Chondrocyte (in vitro differentiated cells): ENCODE measurements around the gene CCDC136. TPM values are rescaled to one million over a fixed set of nuclear protein-coding genes. Genes with fewer than 3 reads are reported as not detected.

Experiments
- DNase-seq: peaks from one replicate; pipeline ENCODE4 v3.0.0; 2021; ENCODE audit warnings: mixed read lengths, low spot score
- H3K27ac Mint-ChIP-seq: one replicate; pipeline ENCODE4 v1.8.0; 2021; ENCODE audit warnings: mild to moderate bottlenecking, moderate library complexity, mixed read lengths; ENCODE audit not compliant: unreplicated experiment
- H3K27me3 Mint-ChIP-seq: 2 replicates; pipeline ENCODE4 v1.8.0; 2021; ENCODE audit warnings: low read depth, mixed read lengths
- H3K36me3 Mint-ChIP-seq: 2 replicates; pipeline ENCODE4 v1.8.0; 2021; ENCODE audit warnings: low read depth, mixed read lengths
- H3K4me1 Mint-ChIP-seq: 2 replicates; pipeline ENCODE4 v1.8.0; 2021; ENCODE audit warnings: low read depth, mild to moderate bottlenecking, mixed read lengths
- H3K4me3 Mint-ChIP-seq: one replicate; pipeline ENCODE4 v1.8.0; 2021; ENCODE audit warnings: mild to moderate bottlenecking, moderate library complexity, mixed read lengths; ENCODE audit not compliant: unreplicated experiment
- H3K9me3 Mint-ChIP-seq: 2 replicates; pipeline ENCODE4 v1.8.0; 2021; ENCODE audit warnings: low read depth, mixed read lengths
- total RNA-seq: library from RNA; stranded (reverse); gene quantifications from 3 replicates; pipeline ENCODE4 v1.2.1, GENCODE V29; 2021
- TF ChIP-seq, protein P1 (sequence below): fragments of 200-600 bp; sonication (generic); IDR thresholded peaks from 2 replicates; pipeline ENCODE4 v1.5.0; 2021; ENCODE audit warnings: antibody characterized with exemption, mild to moderate bottlenecking, moderate library complexity

Gene CCDC136
- total RNA-seq, 1 donor from 2014 or later, result 8.5 TPM

DNA sequence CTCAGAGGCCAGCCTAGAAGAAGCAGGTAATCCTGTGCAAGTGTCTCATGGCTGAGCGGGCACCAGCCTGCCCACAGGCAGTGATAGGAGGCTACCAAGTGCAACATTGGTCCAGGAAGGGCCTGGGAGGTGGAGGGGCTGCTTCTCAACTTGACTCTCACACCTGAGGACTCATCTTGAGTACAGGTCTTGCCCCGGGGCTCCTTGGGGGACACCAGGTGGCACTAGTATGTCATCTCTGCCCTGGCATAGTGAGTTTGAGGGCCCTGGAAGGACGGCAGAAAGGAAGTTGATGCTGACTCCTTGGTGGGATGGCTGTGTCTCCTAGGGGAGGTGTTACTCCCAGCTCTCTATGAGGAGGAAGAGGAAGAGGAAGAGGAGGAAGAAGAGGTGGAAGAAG, 2.3 kb downstream of the CCDC136 start:
- TF ChIP-seq, protein P1, sequence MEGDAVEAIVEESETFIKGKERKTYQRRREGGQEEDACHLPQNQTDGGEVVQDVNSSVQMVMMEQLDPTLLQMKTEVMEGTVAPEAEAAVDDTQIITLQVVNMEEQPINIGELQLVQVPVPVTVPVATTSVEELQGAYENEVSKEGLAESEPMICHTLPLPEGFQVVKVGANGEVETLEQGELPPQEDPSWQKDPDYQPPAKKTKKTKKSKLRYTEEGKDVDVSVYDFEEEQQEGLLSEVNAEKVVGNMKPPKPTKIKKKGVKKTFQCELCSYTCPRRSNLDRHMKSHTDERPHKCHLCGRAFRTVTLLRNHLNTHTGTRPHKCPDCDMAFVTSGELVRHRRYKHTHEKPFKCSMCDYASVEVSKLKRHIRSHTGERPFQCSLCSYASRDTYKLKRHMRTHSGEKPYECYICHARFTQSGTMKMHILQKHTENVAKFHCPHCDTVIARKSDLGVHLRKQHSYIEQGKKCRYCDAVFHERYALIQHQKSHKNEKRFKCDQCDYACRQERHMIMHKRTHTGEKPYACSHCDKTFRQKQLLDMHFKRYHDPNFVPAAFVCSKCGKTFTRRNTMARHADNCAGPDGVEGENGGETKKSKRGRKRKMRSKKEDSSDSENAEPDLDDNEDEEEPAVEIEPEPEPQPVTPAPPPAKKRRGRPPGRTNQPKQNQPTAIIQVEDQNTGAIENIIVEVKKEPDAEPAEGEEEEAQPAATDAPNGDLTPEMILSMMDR, result peak; percentile 22
- Mint-ChIP-seq H3K4me3 (no peak overlapping the region), H3K4me1 (peaks cover 16% of the 10 kb centered on the region), H3K27me3 (no peaks in the 10 kb centered on the region), H3K9me3 (no peaks in the 10 kb centered on the region), H3K27ac (no peak overlapping the region), H3K36me3 (peaks cover 4% of the 10 kb centered on the region)
- no peak for DNase-seq

DNA sequence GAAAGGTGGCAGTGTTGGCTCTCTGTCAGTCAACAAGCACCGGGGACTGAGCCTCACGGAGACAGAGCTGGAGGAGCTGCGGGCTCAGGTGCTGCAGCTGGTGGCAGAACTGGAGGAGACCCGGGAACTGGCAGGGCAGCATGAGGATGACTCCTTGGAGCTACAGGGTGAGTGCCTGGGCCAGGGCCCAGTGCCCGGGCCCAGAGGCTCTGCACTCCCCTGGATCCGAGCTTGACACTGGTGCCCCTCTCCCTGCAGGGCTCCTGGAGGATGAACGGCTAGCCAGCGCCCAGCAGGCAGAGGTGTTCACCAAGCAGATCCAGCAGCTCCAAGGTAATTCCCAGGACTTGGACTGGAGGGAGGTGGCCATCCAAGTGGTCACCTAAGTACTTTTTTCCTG, 2.7 kb downstream of the CCDC136 start:
- Mint-ChIP-seq H3K4me3 (no peak overlapping the region), H3K27me3 (no peaks in the 10 kb centered on the region), H3K27ac (no peak overlapping the region), H3K4me1 (peaks cover 16% of the 10 kb centered on the region), H3K9me3 (no peaks in the 10 kb centered on the region), H3K36me3 (peaks cover 4% of the 10 kb centered on the region)
- TF ChIP-seq, protein P1, result no peak
- no peak for DNase-seq

DNA sequence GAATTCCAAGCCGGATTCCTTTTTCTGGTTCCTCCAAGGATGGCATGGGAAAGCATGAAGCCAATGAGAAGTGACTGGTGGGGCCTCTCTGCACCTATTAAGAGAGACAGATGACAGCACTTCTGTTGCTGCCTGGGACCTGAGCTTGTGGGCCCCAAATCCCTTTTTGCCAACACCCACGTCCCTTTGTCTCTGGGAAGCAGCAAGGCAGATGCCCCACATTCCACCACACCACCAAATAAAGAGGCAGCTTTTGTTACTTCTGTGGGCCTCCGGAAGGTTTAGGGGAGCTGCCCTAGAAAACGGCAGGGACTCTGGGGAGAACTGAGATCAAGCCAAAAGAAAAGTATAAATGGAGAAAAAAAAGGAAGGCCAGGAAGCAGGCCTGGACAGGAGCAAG, 3.4 kb downstream of the CCDC136 start:
- DNase-seq, result no peak
- Mint-ChIP-seq H3K4me3 (no peak overlapping the region), H3K27me3 (no peaks in the 10 kb centered on the region), H3K36me3 (peaks cover 4% of the 10 kb centered on the region), H3K4me1 (peaks cover 16% of the 10 kb centered on the region), H3K27ac (no peak overlapping the region), H3K9me3 (no peaks in the 10 kb centered on the region)
- TF ChIP-seq, protein P1, result no peak

DNA sequence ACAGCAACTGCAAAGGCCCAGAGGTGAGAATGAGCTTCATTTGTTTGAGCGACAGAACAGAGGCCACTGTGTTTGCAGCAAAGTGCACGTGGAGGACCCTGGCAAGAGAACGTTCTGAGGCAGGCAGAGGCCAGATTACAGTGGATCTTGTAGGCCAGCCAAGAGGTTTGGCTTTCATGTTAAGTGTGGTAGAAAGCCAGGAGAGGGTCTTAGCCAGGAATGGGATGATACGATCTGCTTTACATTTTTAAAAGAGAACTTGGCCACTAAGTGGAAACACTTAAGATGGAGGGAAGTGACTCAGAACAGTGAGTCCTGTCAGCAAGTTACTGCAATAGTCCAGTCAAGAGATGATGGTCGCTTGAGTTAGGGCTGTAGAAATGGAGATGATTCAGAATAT, 4.6 kb downstream of the CCDC136 start:
- Mint-ChIP-seq H3K4me3 (no peak overlapping the region), H3K4me1 (peaks cover 12% of the 10 kb centered on the region), H3K9me3 (no peaks in the 10 kb centered on the region), H3K27me3 (no peaks in the 10 kb centered on the region), H3K27ac (peak overlapping the region; percentile 46), H3K36me3 (peaks cover 4% of the 10 kb centered on the region)
- TF ChIP-seq, protein P1, result no peak
- DNase-seq, result no peak

DNA sequence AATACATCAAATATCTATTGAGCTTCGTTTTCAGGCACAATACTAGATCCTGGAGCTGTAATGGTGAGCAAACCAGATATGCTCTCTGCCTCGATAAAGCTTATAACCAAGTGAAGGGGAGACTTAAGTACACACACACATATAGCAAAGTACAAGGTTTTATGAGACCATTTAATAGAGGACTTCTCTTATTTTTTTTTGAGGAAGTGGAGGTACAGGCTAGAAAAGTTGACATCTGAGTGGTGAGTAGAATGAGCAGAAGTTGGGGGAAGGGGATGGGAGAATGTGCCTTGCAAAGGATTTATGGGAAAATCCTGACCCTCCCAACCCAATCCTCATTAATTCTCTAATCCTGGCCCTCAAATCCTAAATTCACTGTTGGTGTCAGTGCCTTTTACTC, 7.7 kb downstream of the CCDC136 start:
- TF ChIP-seq, protein P1, result no peak
- Mint-ChIP-seq H3K27ac (no peak overlapping the region), H3K4me1 (peaks cover 13% of the 10 kb centered on the region), H3K9me3 (no peaks in the 10 kb centered on the region), H3K4me3 (no peak overlapping the region), H3K36me3 (peaks cover 4% of the 10 kb centered on the region), H3K27me3 (no peaks in the 10 kb centered on the region)
- no peak for DNase-seq
